Type B pancreatic cell (in vitro differentiated cells): ENCODE data around the gene STAP1. TPM values are rescaled to one million over a fixed set of nuclear protein-coding genes. Genes with fewer than 3 reads are reported as not detected.

ENCODE experiments used
- DNase-seq: peaks from one replicate; pipeline ENCODE4 v3.0.0; 2021; ENCODE audit warnings: mixed read lengths; ENCODE audit not compliant: unreplicated experiment; ENCODE audit errors: extremely low spot score
- H3K27ac Mint-ChIP-seq: 2 replicates; pipeline ENCODE4 v1.8.0; 2021; ENCODE audit warnings: mild to moderate bottlenecking, mixed read lengths
- H3K27me3 Mint-ChIP-seq: 2 replicates; pipeline ENCODE4 v1.8.0; 2021; ENCODE audit warnings: mixed read lengths
- H3K36me3 Mint-ChIP-seq: 2 replicates; pipeline ENCODE4 v1.8.0; 2021; ENCODE audit warnings: mixed read lengths
- H3K4me1 Mint-ChIP-seq: one replicate; pipeline ENCODE4 v1.8.0; 2021; ENCODE audit warnings: mixed read lengths; ENCODE audit not compliant: unreplicated experiment
- H3K4me3 Mint-ChIP-seq: 2 replicates; pipeline ENCODE4 v1.8.0; 2021; ENCODE audit warnings: mild to moderate bottlenecking, mixed read lengths
- H3K9me3 Mint-ChIP-seq: 2 replicates; pipeline ENCODE4 v1.8.0; 2021; ENCODE audit warnings: mixed read lengths
- CTCF ChIP-seq: fragments of 200-600 bp; sonication (generic); conservative IDR thresholded peaks from 2 replicates; pipeline ENCODE4 v1.5.0; 2021; ENCODE audit warnings: antibody characterized with exemption, mild to moderate bottlenecking
- total RNA-seq: library from RNA; stranded (reverse); gene quantifications from 2 replicates; pipeline ENCODE4 v1.2.1, GENCODE V29; 2021; ENCODE audit warnings: low replicate concordance

The STAP1 gene
- total RNA-seq, 1 donor from 2014 or later = not detected

GRCh38 chr4:67539830-67540229 lies 18.7 kb upstream of the STAP1 start:
- Mint-ChIP-seq H3K4me1 (peaks cover 12% of the 10 kb centered on the region), H3K9me3 (no peaks in the 10 kb centered on the region), H3K4me3 (no peak overlapping the region), H3K27me3 (no peaks in the 10 kb centered on the region), H3K36me3 (peaks cover 31% of the 10 kb centered on the region), H3K27ac (no peak overlapping the region)
- DNase-seq = no peak
- no peak for TF ChIP-seq CTCF

DNA sequence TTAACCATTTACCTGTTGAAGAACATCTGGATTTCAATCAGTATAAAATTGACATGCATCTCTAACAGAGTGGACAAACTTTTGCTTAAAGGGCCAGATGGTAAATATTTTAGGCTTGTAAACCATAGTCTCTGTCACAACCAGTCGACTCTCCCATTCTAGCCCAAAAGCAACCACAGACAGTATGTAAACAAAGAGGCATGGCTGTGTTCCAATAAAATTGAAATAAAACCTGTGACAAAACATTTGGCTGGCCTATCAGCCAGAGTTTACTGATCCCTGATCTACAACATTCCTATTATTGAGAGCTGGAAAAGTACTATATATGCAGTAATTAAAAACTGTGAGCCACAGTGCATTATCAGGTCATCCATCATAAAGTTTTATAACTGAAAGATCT lies 16.5 kb upstream of the STAP1 start:
- no peak for TF ChIP-seq CTCF
- DNase-seq = no peak
- H3K27me3 Mint-ChIP-seq = no peaks in the 10 kb centered on the region

DNA sequence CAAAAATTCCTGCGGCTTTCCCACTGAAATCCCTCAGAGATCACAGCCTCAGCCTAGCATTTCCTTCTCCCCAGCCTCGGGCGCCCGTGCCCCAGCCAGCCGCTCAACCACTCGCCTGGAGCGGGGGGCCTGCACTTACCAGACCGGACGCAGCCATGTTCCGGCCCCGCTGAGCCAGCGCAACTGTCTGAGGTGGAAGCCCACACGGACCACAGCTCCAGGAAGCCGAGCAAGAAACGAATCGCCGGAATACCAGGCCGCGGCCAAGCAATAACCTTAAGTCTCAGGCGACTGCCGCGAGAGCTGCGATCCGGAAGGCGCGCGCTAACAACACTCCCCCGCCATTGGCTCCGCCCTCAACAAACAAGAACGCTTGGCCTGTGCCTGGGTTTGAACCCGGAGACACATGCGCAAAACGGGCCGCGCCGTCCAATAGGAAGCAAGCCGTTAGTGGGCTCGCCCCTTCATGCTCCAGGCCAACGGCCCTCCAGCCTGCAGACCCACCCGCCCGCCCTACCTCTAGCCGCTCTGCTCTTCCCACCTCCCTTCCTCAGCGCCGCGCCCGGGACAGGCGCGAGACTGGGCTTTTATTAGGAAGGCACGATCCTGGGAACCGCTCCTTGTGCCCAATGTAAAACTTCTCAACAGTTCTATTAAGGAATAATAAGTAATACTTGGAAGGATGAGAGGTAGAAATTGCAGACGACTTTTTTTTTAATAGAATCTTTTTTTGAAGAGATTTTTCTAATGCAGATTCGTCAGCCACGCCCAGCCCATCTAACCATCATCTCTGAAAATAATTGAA lies 13.1 kb upstream of the STAP1 start, which contains the start of gene CENPC:
Gene CENPC, minus strand, starts transcription at position 305 of the 805 bp plus-strand sequence. Its CDS starts 148 bp downstream, at position 157.
- peaks cover 12% of the 10 kb centered on the region for H3K36me3 Mint-ChIP-seq
- peaks cover 12% of the 10 kb centered on the region for H3K4me1 Mint-ChIP-seq
- peak; percentile 93 for DNase-seq
- peak within 1 kb of the TSS; percentile 99 for H3K4me3 Mint-ChIP-seq
- H3K9me3 Mint-ChIP-seq = no peaks in the 10 kb centered on the region
- H3K27me3 Mint-ChIP-seq = no peaks in the 10 kb centered on the region
- peak within 1 kb of the TSS; percentile 96 for H3K27ac Mint-ChIP-seq
- no peak for TF ChIP-seq CTCF

More for the DNA sequence above, 16.5 kb upstream of the STAP1 start:
- peaks cover 26% of the 10 kb centered on the region for H3K36me3 Mint-ChIP-seq
- no peak overlapping the region for H3K4me3 Mint-ChIP-seq
- H3K9me3 Mint-ChIP-seq = no peaks in the 10 kb centered on the region
- peaks cover 12% of the 10 kb centered on the region for H3K4me1 Mint-ChIP-seq
- H3K27ac Mint-ChIP-seq = no peak overlapping the region

- TF ChIP-seq CTCF = no peak
- no peak for DNase-seq
- Mint-ChIP-seq H3K27ac (no peak overlapping the region), H3K4me3 (peak overlapping the region; percentile 99), H3K9me3 (no peaks in the 10 kb centered on the region), H3K4me1 (peaks cover 12% of the 10 kb centered on the region), H3K27me3 (no peaks in the 10 kb centered on the region), H3K36me3 (peaks cover 12% of the 10 kb centered on the region)
Measured at GRCh38 chr4:67546004-67546356, 12.5 kb upstream of the STAP1 start.

DNA sequence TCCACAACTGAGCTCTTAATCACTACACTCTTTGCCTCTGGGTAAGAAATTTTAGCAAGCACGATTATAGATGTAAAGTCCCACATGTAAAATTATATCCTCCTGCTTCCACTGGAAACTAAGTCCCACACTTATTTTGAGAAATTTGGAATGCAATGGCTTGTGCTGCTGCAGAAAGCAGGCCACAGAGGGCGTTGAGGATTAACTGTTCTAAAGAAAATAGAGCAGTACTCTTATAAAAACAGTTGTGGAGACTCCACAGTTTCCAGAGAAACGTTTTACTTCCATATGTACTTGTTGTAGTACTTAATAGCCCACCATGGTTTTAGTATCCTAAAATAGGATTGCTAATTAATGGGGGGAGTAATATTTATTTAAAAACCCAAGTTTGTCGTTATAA lies 11.6 kb upstream of the STAP1 start:
- no peak for DNase-seq
- Mint-ChIP-seq H3K9me3 (no peaks in the 10 kb centered on the region), H3K4me1 (peaks cover 12% of the 10 kb centered on the region), H3K27me3 (no peaks in the 10 kb centered on the region), H3K4me3 (peak overlapping the region; percentile 30), H3K36me3 (peaks cover 5% of the 10 kb centered on the region), H3K27ac (no peak overlapping the region)
- TF ChIP-seq CTCF = no peak
